IgD-negative memory B cell (primary cell): ENCODE results near the gene MAML2. TPM values are rescaled to one million over a fixed set of nuclear protein-coding genes. Genes with fewer than 3 reads are reported as not detected.

Experiments used
- H3K27ac Mint-ChIP-seq, 3 donors: one replicate each; pipeline ENCODE4 v1.8.0; 2020 to 2022; ENCODE audit warnings: mild to moderate bottlenecking in 3 of 3, mixed read lengths in 3 of 3, moderate library complexity in 1 of 3
- H3K27me3 Mint-ChIP-seq: one replicate; pipeline ENCODE4 v1.8.0; 2021; ENCODE audit warnings: mixed read lengths
- H3K36me3 Mint-ChIP-seq: one replicate; pipeline ENCODE4 v1.8.0; 2020; ENCODE audit warnings: mild to moderate bottlenecking, mixed read lengths
- H3K4me1 Mint-ChIP-seq, 3 donors: one replicate each; pipeline ENCODE4 v1.8.0; 2020 to 2022; ENCODE audit warnings: mixed read lengths in 3 of 3, mild to moderate bottlenecking in 1 of 3
- H3K4me3 Mint-ChIP-seq, 4 donors: one replicate each; pipeline ENCODE4 v1.8.0; 2020 to 2022; ENCODE audit warnings: mild to moderate bottlenecking in 4 of 4, mixed read lengths in 4 of 4, moderate library complexity in 3 of 4
- H3K9me3 Mint-ChIP-seq, 3 donors: one replicate each; pipeline ENCODE4 v1.8.0; 2020 to 2021; ENCODE audit warnings: mixed read lengths in 3 of 3, mild to moderate bottlenecking in 1 of 3
- polyA plus RNA-seq: library from polyadenylated mRNA; unstranded; fragments of 300-500 nt; fragmentation: Illumina TruSeq; gene quantifications from one replicate; pipeline ENCODE4 v1.2.3, GENCODE V29; 2021

Gene MAML2
- polyA plus RNA-seq, 1 donor from 2014 or later: 9.3 TPM

- peak overlapping the region in 1 of 3 donors; percentile 42 for H3K27ac Mint-ChIP-seq
Measured at GRCh38 chr11:95948637-95949036, 394.4 kb downstream of the MAML2 start.

GRCh38 chr11:95944623-95945022 lies 398.4 kb downstream of the MAML2 start:
- Mint-ChIP-seq H3K9me3 (peaks cover 5 to 37% (median 11%) of the 10 kb centered on the region in 3 donors), H3K4me3 (no peak overlapping the region), H3K4me1 (no peaks in the 10 kb centered on the region), H3K27me3 (peaks cover 2% of the 10 kb centered on the region), H3K36me3 (peaks cover 8% of the 10 kb centered on the region), H3K27ac (no peak overlapping the region)

More at GRCh38 chr11:95948637-95949036, 394.4 kb downstream of the MAML2 start:
- peaks cover 6% of the 10 kb centered on the region for H3K36me3 Mint-ChIP-seq
- H3K27me3 Mint-ChIP-seq: peaks cover 2% of the 10 kb centered on the region
- no peaks in the 10 kb centered on the region for H3K4me1 Mint-ChIP-seq
- H3K4me3 Mint-ChIP-seq: no peak overlapping the region
- peaks cover 5 to 34% (median 11%) of the 10 kb centered on the region in 3 donors for H3K9me3 Mint-ChIP-seq

- H3K27me3 Mint-ChIP-seq: peaks cover 2% of the 10 kb centered on the region
- H3K4me3 Mint-ChIP-seq: no peak overlapping the region
- peaks cover 7% of the 10 kb centered on the region for H3K36me3 Mint-ChIP-seq
- H3K4me1 Mint-ChIP-seq: no peaks in the 10 kb centered on the region
- no peak overlapping the region for H3K27ac Mint-ChIP-seq
- peaks cover 3 to 31% (median 11%) of the 10 kb centered on the region in 3 donors for H3K9me3 Mint-ChIP-seq
Measured at GRCh38 chr11:95943546-95943945, 399.4 kb downstream of the MAML2 start.

DNA sequence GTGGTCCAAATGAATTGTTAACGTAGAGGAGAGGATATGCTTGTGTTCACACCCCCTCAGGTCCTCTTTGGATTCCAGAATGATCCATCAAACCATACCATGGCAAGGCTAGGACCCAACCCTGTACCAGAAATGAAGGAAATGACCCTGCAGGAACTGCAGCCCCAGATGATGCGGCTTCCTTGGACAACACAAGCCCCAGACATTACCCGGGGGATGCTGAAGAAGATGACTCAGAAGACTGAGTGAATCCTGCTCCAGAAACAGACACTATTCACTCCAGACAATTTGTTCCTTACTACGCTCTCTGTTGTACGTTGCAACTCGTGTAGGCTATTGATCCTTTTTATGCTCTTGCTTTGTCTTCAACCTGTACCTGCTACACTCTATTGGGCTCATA lies 403.9 kb downstream of the MAML2 start:
- H3K9me3 Mint-ChIP-seq: peaks cover 0 to 12% (median 3%) of the 10 kb centered on the region in 3 donors
- H3K4me1 Mint-ChIP-seq: no peaks in the 10 kb centered on the region
- H3K36me3 Mint-ChIP-seq: peaks cover 6% of the 10 kb centered on the region
- H3K27me3 Mint-ChIP-seq: no peaks in the 10 kb centered on the region
- no peak overlapping the region for H3K27ac Mint-ChIP-seq
- no peak overlapping the region for H3K4me3 Mint-ChIP-seq

- no peak overlapping the region for H3K4me3 Mint-ChIP-seq
- peaks cover 5% of the 10 kb centered on the region for H3K36me3 Mint-ChIP-seq
Measured at GRCh38 chr11:95937358-95937757, 405.6 kb downstream of the MAML2 start.

GRCh38 chr11:95933594-95933993 lies 409.4 kb downstream of the MAML2 start:
- Mint-ChIP-seq H3K9me3 (peaks cover 11 to 22% (median 13%) of the 10 kb centered on the region in 3 donors), H3K27ac (no peak overlapping the region), H3K4me3 (no peak overlapping the region), H3K27me3 (peaks cover 9% of the 10 kb centered on the region), H3K4me1 (no peaks in the 10 kb centered on the region), H3K36me3 (peaks cover 8% of the 10 kb centered on the region)

More at GRCh38 chr11:95937358-95937757, 405.6 kb downstream of the MAML2 start:
- Mint-ChIP-seq H3K27ac (no peak overlapping the region), H3K4me1 (no peaks in the 10 kb centered on the region), H3K27me3 (no peaks in the 10 kb centered on the region), H3K9me3 (peaks cover 2 to 8% (median 7%) of the 10 kb centered on the region in 3 donors)

- H3K9me3 Mint-ChIP-seq: peaks cover 11 to 17% (median 13%) of the 10 kb centered on the region in 3 donors
Measured at GRCh38 chr11:95931916-95932315, 411.1 kb downstream of the MAML2 start.

DNA sequence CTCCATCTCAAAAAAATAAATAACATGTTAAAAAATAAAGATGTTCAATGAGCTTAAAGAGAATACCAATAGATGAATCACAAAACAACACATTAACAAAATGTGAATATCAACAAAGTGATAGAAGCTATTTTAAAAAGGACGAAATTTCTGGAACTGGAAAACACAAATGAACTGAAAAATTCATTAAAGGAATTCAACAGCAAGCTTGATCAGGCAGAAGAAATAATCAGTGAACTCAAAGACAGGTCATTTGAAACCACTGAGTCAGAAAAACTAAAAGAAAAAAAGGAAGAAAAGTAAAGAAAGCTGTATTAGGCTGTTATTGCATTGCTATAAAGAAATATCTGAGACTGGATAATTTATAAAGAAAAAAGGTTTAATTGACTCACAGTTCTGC lies 412.0 kb downstream of the MAML2 start:
- Mint-ChIP-seq H3K27me3 (peaks cover 15% of the 10 kb centered on the region), H3K36me3 (peaks cover 7% of the 10 kb centered on the region)

More at GRCh38 chr11:95931916-95932315, 411.1 kb downstream of the MAML2 start:
- H3K36me3 Mint-ChIP-seq: peaks cover 8% of the 10 kb centered on the region
- no peak overlapping the region for H3K27ac Mint-ChIP-seq
- peaks cover 11% of the 10 kb centered on the region for H3K27me3 Mint-ChIP-seq
- H3K4me1 Mint-ChIP-seq: no peaks in the 10 kb centered on the region
- H3K4me3 Mint-ChIP-seq: no peak overlapping the region

GRCh38 chr11:95926726-95927125 lies 416.3 kb downstream of the MAML2 start:
- H3K36me3 Mint-ChIP-seq: peaks cover 5% of the 10 kb centered on the region
- no peak overlapping the region for H3K4me3 Mint-ChIP-seq
- no peak overlapping the region for H3K27ac Mint-ChIP-seq
- peaks cover 21 to 27% (median 23%) of the 10 kb centered on the region in 3 donors for H3K4me1 Mint-ChIP-seq
- H3K9me3 Mint-ChIP-seq: peaks cover 4 to 10% (median 8%) of the 10 kb centered on the region in 3 donors
- H3K27me3 Mint-ChIP-seq: peaks cover 15% of the 10 kb centered on the region

More for the DNA sequence above, 412.0 kb downstream of the MAML2 start:
- Mint-ChIP-seq H3K9me3 (peaks cover 9 to 17% (median 11%) of the 10 kb centered on the region in 3 donors), H3K27ac (no peak overlapping the region), H3K4me3 (no peak overlapping the region), H3K4me1 (no peaks in the 10 kb centered on the region)

Other genes starting within 250 kb of the MAML2 start
- gene CCDC82, start 46.7 kb upstream of the MAML2 start, polyA plus RNA-seq: 24.0 TPM
- gene JRKL, start 46.8 kb upstream of the MAML2 start, polyA plus RNA-seq: 2.7 TPM